Central memory CD4-positive, alpha-beta T cell (primary cell): ENCODE data around the gene ARFGEF3.
"Not testable (repeated sequence)": the region's sequence is repeated elsewhere in the genome, so short reads cannot be mapped to it uniquely, and the experiment has no call there.

Experiments used
- DNase-seq: peaks from one replicate; pipeline ENCODE4 v3.0.0; 2022

The ARFGEF3 gene

GRCh38 chr6:138175596-138175995, 13.9 kb downstream of the ARFGEF3 start:
- DNase-seq: no peak

DNA sequence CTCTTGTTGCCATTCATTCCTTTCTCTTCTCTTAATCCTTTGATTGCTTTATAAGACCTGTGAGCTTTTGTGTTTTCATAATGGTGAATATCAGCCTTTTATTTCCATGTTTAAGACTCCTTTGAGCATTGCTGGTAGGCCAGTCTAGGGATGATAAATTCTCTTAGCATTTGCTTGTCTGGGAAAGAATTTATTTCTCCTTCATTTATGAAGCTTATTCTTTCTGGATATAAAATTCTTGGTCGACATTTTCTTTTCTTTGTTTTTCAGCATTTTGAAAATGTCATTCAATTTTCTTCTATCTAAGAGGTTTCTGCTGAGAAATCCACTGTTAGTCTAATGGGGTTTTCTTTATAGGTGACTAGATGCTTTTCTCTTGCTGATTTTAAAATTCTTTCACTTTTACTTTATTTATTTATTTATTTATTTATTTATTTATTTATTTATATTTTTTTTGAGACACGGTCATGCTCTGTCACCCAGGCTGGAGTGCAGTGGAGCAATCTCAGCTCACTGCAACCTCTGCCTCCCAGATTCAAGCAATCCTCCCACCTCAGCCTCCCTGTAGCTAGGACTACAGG, 15.0 kb downstream of the ARFGEF3 start:
- DNase-seq: no peak

- no peak for DNase-seq
Measured at GRCh38 chr6:138182939-138183789, 21.4 kb downstream of the ARFGEF3 start.

- no peak for DNase-seq
Measured at GRCh38 chr6:138183790-138184134, 22.0 kb downstream of the ARFGEF3 start.

- no peak for DNase-seq
Measured at GRCh38 chr6:138184230-138184629, 22.5 kb downstream of the ARFGEF3 start.

DNA sequence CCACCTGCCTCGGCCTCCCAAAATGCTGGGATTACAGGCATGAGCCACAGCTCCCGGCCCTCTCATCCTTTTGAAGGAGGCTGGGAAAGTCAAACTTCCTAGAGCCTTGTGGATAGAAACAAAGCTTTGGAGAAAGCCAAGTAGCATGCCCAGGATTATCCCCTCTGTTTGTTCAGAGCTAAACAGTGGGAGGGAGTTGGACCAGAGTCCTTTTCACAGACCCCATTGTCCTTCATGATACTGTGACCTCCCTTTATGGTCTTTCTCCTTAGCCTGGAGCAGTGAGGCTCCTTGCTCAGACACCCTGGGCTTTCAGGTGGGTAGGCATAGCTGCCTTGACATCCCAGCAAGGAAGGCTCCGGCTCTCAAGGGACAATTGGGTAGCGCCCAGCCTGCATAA, 25.4 kb downstream of the ARFGEF3 start:
- DNase-seq: no peak

DNA sequence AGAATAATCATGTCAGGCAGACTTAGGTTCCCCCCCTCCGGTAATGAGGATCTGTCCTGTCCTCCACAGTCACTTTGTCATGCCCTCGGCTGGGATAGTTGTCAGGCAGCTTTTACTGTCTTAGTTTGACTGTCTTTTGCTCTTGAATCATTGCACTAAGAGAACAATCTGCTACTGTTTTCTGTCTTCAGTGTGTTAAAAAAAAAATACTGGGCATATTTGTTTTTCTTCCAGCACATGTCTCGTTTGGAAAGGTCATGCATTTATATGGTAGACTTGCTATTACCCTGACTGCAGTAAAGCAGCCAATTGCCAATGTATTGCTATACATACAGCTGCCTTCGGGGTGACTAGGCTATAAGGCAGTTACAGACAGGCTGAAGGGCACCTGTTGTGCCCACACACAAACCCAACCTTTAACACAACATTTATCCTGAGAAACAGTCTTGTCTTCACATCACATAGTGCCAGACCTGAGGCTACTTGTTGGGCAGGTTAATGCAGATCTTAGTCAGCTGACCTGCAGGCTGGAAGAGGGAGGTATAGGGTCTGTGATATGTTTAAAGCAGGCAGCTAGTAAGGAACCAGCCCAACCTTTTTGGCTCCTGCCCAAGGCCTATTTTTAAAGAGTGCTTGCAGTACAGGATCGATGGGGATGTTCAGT, 26.7 kb downstream of the ARFGEF3 start:
- no peak for DNase-seq

DNA sequence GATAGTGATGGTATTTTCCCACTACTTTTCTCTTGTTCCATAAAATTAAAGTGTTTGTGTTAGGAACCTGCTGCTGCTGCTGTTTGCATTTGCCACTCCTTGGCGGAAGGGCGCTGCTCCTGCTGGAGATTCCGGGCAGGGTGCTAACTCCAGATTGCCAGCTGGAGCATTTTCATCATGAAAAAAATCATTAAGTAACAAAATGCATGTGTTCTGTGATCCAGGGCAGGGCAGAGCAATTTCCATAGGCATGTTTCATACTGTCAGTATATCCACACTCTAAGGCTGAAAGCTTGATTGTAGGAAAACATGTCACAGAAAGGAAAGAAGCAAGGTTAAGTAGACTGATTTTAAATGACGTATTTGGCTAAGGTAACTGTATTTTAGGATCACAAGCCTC, 32.5 kb downstream of the ARFGEF3 start:
- DNase-seq: no peak

GRCh38 chr6:138196122-138196738, 34.5 kb downstream of the ARFGEF3 start:
- no peak for DNase-seq

GRCh38 chr6:138197570-138197969, 35.8 kb downstream of the ARFGEF3 start:
- DNase-seq: no peak

- DNase-seq: no peak
Measured at GRCh38 chr6:138198430-138199091, 36.8 kb downstream of the ARFGEF3 start.

DNA sequence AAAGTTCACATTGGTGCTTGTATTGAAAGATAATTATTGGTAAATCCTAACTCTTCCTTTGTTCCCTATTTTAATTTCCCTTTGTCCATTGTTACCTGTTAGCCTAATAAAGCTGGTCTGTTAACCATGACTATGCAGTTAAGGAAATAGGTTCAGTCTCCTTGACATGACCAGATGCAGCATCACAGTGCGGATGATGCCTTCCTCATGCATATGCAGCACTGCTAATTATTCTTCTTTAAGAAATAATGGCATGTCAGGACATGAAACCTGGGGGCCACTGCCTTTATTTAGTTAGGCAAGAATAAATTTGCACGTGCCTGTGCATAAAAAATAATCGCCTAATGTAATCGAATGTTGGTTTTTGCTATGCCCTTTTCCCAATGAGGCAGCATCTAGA, 40.1 kb downstream of the ARFGEF3 start:
- no peak for DNase-seq

DNA sequence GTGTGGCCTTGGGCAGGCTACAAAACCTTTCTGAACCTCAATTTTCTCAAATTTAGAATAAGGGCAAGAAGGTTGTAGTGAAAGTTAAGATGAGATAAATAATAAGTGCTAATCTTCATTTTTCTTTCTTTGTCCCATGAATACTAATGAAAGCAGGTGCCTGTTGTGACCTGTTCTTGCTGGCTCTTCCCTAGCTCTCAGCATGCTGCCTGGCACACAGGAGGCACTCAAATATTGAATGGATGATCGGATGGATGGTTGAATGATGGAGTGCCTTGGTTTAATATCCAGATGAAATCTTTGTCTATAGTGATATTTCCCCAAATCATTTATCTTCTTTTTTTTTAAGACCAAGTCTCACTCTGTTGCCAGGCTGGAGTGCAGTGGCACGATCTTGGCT, 41.6 kb downstream of the ARFGEF3 start:
- DNase-seq: no peak

- DNase-seq: no peak
Measured at GRCh38 chr6:138204303-138204702, 42.6 kb downstream of the ARFGEF3 start.

GRCh38 chr6:138204792-138205384, 43.1 kb downstream of the ARFGEF3 start:
- no peak for DNase-seq

- no peak for DNase-seq
Measured at GRCh38 chr6:138205437-138206094, 43.8 kb downstream of the ARFGEF3 start.

DNA sequence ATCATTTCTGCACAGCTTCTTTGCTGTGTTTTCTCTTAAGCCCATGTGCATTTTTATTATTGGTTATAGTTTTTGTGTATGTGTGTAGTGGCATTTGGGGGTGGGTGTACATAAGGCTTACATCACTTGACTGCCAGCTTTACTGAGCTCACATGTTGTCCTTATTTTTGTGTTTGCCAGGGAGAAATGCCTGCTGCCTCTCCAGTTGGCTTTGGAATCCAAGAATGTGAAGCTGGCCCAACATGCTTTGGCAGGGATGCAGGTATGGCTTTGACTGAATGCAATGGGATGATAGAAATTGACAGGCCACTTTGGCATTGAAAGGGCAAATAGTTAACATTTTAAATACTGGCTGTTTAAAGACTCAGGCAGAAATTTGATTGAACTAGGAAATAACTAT, 45.1 kb downstream of the ARFGEF3 start:
- no peak for DNase-seq

GRCh38 chr6:138211048-138211581, 49.4 kb downstream of the ARFGEF3 start:
- no peak for DNase-seq

- no peak for DNase-seq
Measured at GRCh38 chr6:138211601-138212000, 49.9 kb downstream of the ARFGEF3 start.

DNA sequence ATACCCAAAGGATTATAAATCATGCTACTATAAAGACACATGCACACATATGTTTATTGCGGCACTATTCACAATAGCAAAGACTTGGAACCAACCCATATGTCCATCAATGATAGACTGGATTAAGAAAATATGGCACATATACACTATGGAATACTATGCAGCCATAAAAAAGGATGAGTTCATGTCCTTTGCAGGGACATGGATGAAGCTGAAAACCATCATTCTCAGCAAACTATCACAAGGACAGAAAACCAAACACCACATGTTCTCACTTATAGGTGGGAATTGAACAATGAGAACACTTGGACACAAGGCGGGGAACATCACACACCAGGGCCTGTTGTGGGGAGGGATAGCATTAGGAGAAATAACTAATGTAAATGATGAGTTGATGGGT, 50.8 kb downstream of the ARFGEF3 start:
- not testable (repeated sequence) for DNase-seq

DNA sequence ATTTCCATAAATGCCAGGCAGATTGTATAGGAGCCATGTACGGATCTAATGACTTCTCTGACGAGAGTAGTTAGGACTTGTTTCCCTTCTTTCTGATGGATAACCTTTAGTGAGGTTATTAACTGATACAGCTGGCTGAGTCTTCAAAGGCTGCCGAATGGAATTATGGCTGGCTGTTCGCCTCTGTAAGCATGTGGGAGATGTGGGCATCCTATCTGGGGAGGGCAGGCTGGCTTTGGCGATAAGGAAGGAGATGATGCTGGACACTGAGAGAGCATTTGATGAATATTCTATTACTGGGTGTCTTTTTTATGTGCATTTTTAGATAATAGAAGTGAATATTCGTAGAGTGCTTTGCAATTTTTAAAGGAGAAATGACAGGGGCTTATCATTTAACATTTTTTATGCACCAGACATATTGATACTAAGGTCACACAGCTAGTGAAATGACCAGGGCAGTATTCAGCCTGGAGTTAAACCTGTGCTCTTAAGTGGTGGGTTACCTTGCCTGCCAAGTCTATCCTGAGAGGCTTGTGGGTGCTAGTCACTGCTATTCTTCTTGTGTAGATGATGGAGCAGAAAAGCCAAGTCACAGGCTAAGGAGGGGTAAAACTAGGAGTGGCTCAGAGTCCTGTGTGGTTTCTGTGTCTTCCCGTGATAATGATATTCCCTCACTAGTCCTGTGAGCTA, 53.5 kb downstream of the ARFGEF3 start:
- DNase-seq: no peak
